ENCODE results near the gene SDCCAG8. TPM values are rescaled to one million over a fixed set of nuclear protein-coding genes. Genes with fewer than 3 reads are reported as not detected.

The SDCCAG8 gene
- total RNA-seq, 1 experiment from 2014 or later = 7.9 TPM

DNA sequence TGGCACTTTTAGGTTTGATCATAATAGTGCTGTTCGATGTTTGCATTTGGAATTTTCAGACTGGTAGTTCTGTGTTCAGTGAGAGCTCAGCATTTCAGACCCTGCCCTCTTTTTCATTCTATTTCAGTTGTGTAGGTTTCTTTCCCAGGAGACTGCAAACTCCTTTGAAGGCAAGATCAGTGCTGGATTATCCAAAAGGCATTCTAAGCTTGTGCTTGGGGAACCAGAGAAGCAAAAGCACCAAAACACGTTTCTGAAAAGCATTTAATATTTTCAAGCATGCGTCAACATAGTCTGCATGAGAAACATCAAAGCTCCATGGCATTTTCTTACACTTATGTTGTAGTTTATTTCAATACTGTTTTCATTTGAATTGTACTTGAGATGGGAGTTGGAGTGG lies 292.1 kb downstream of the SDCCAG8 start:
- DNase-seq (ENCODE audit: low spot score) = no peak

DNA sequence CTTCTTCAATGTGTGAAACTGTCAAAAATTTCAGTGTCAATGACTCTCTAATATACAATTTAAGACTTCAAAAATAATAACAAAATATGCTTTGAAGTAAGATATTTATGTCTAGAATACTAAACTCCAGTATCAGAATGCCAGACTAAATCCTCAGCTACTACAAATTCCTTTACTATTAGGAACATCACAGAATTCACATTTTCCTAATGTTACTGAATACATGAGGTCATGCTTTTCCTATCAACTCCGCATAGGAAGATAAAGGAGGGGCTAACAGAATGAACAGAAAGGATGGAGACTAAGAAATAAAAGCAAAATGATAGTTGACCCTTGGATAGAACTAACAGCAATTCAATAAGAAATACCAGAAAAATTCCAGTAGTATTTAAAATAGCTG lies 292.7 kb downstream of the SDCCAG8 start:
- DNase-seq (ENCODE audit: low spot score) = no peak

DNA sequence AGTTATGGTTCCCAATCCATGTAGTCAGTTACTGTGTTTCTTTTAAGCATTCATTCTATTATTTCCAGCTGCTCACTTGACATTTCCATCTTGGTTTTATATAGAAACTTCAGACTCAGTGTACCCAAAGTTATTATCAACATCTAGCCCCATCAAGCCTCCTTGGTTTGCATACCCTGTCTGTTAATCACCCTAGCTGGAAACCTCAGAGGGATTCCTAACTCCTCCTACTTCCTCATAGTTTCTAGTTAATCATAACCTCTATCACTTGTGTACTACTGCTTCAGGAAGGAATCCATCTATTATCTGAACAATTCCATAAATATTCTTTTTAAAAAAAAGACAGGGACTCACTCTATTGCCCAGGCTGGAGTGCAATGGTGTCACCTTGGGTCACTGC lies 293.3 kb downstream of the SDCCAG8 start:
- no peak for DNase-seq (ENCODE audit: low spot score)

Other genes with a start within 250 kb of the SDCCAG8 start
- gene CEP170, start 760 bp upstream of the SDCCAG8 start, total RNA-seq (2014; rRNA removed; shearing (Covaris generic)) = 21.5 and 28.3 TPM in 2 replicates